BJ (cell line): ENCODE results near the gene NAALADL2. TPM values are rescaled to one million over a fixed set of nuclear protein-coding genes. Genes with fewer than 3 reads are reported as not detected.

Experiments
- CTCF ChIA-PET: fragments of 350-600 bp; formaldehyde crosslinking; extraction: SDS; loops from one replicate; lab custom pipeline; 2021; ENCODE audit warnings: antibody characterized with exemption, inconsistent platforms; lab: Yijun Ruan, JAX
- POLR2A ChIA-PET: fragments of 300-600 bp; sonication (Branson Sonifier 250); formaldehyde crosslinking; extraction: SDS; loops from one replicate; lab custom pipeline; 2021; ENCODE audit warnings: antibody characterized with exemption; lab: Charles Lee
- DNase-seq: peaks from one replicate; pipeline ENCODE4 v3.0.0-alpha.2; 2011; ENCODE audit warnings: low read depth
- H3K27me3 ChIP-seq: 2 replicates; pipeline ENCODE4 v1.6.0; 2011; ENCODE audit warnings: low read length; ENCODE audit not compliant: control insufficient read depth, insufficient read depth
- H3K36me3 ChIP-seq: 2 replicates; pipeline ENCODE4 v1.5.1; 2011; ENCODE audit warnings: low read length; ENCODE audit not compliant: control insufficient read depth, insufficient read depth
- H3K4me3 ChIP-seq: 2 replicates; pipeline ENCODE4 v1.5.1; 2011; ENCODE audit warnings: low read depth, mild to moderate bottlenecking, control low read depth, low read length
- CTCF ChIP-seq: IDR thresholded peaks from 2 replicates; pipeline ENCODE4 v1.5.1; 2011; ENCODE audit warnings: low read depth, mild to moderate bottlenecking, control low read depth, inconsistent platforms, low read length, moderate library complexity; ENCODE audit not compliant: insufficient read depth
- polyA plus RNA-seq: library from polyadenylated mRNA; depleted of rRNA; stranded (reverse); fragments of >200 nt; gene quantifications from 2 replicates; pipeline ENCODE4 v1.2.3, GENCODE V29; 2011

Gene NAALADL2
- polyA plus RNA-seq, 1 experiment: 3.6 TPM

- TF ChIP-seq CTCF: no peak
- Histone ChIP-seq H3K4me3 (no peak overlapping the region), H3K36me3 (no peaks in the 10 kb centered on the region), H3K27me3 (no peaks in the 10 kb centered on the region)
- CTCF ChIA-PET: interaction anchor here (0.6 kb wide), 1 partner anchor 1074 kb away, joined by 3 read pairs; no protein-coding TSS in a partner anchor
- DNase-seq: no peak
- POLR2A ChIA-PET: no interaction called here
Observed at GRCh38 chr3:175240921-175241320, 381.8 kb downstream of the NAALADL2 start.

GRCh38 chr3:175242243-175242642 is 383.1 kb downstream of the NAALADL2 start:
- Histone ChIP-seq H3K27me3 (no peaks in the 10 kb centered on the region), H3K4me3 (no peak overlapping the region), H3K36me3 (no peaks in the 10 kb centered on the region)
- ChIA-PET CTCF (interaction anchor here (0.6 kb wide), 1 partner anchor 601 kb away, joined by 3 read pairs; no protein-coding TSS in a partner anchor), POLR2A (no interaction called here)
- no peak for TF ChIP-seq CTCF
- DNase-seq: no peak

GRCh38 chr3:175246234-175246633 is 387.1 kb downstream of the NAALADL2 start:
- no peak for DNase-seq
- no peak for TF ChIP-seq CTCF
- ChIA-PET POLR2A (no interaction called here), CTCF (no interaction called here)
- Histone ChIP-seq H3K4me3 (no peak overlapping the region), H3K36me3 (no peaks in the 10 kb centered on the region), H3K27me3 (no peaks in the 10 kb centered on the region)

GRCh38 chr3:175246766-175247165 is 387.6 kb downstream of the NAALADL2 start:
- ChIA-PET CTCF (interaction anchor here (1.2 kb wide), 1 partner anchor 29 kb away, joined by 3 read pairs; no protein-coding TSS in a partner anchor), POLR2A (no interaction called here)
- H3K27me3 ChIP-seq: no peaks in the 10 kb centered on the region
- no peak overlapping the region for H3K4me3 ChIP-seq
- no peak for DNase-seq
- H3K36me3 ChIP-seq: no peaks in the 10 kb centered on the region
- no peak for TF ChIP-seq CTCF

GRCh38 chr3:175247629-175248028 is 388.5 kb downstream of the NAALADL2 start:
- ChIA-PET CTCF (interaction anchor here (0.5 to 1.2 kb wide), 2 partner anchors 30 to 808 kb away, joined by 3 read pairs; no protein-coding TSS in a partner anchor), POLR2A (no interaction called here)
- no peak for DNase-seq
- Histone ChIP-seq H3K4me3 (no peak overlapping the region), H3K27me3 (no peaks in the 10 kb centered on the region), H3K36me3 (no peaks in the 10 kb centered on the region)
- TF ChIP-seq CTCF: no peak
